Esophagus muscularis mucosa (tissue), 3 donors: ENCODE measurements around the gene SPATA3.

Experiments used
- CTCF ChIP-seq, 3 experiments: fragments of 200-600 bp in 2 of 3; fragments of 450-650 bp in 1 of 3; sonication (generic) in 2 of 3; IDR thresholded peaks; one replicate each; pipeline ENCODE4 v1.5.1; 2017 to 2019; ENCODE audit warnings: antibody characterized with exemption in 3 of 3, mild to moderate bottlenecking in 2 of 3, moderate library complexity in 1 of 3
- POLR2AphosphoS5 ChIP-seq, 2 donors: sonication (generic); formaldehyde crosslinking; IDR thresholded peaks; one replicate each; pipeline ENCODE4 v1.6.1; 2017; ENCODE audit warnings: antibody characterized with exemption in 2 of 2

- TF ChIP-seq CTCF (IDR thresholded peaks at IDR 0.05) (no peak), POLR2AphosphoS5 (IDR thresholded peaks at IDR 0.05) (no peak)
Observed at GRCh38 chr2:231037731-231038482, 42.0 kb downstream of the SPATA3 start.
